Loucy (cell line): ENCODE results near the gene ZNF500.

Experiments
- H2AFZ ChIP-seq: fragments of 200-600 bp; sonication (generic); 2 replicates; pipeline ENCODE4 v1.6.0; 2016; ENCODE audit warnings: antibody characterized with exemption, mild to moderate bottlenecking, low read length, moderate library complexity
- H3F3A ChIP-seq: fragments of 200-600 bp; 2 replicates; pipeline ENCODE4 v1.6.0; 2016; ENCODE audit warnings: antibody characterized with exemption, low read depth, mild to moderate bottlenecking
- H3K27me3 ChIP-seq: fragments of 200-600 bp; sonication (generic); 2 replicates; pipeline ENCODE4 v1.6.1; 2014; ENCODE audit warnings: low read length, mild to moderate bottlenecking; ENCODE audit not compliant: insufficient read depth, poor library complexity, severe bottlenecking
- H3K36me3 ChIP-seq: fragments of 200-600 bp; sonication (generic); 2 replicates; pipeline ENCODE4 v1.6.1; 2016; ENCODE audit warnings: low read length; ENCODE audit not compliant: insufficient read depth
- H3K4me1 ChIP-seq: fragments of 200-600 bp; sonication (generic); 2 replicates; pipeline ENCODE4 v1.5.1; 2014; ENCODE audit warnings: low read length, mild to moderate bottlenecking; ENCODE audit not compliant: insufficient read depth, poor library complexity, severe bottlenecking
- H3K4me2 ChIP-seq: fragments of 200-600 bp; sonication (generic); 2 replicates; pipeline ENCODE4 v1.6.0; 2014; ENCODE audit warnings: antibody characterized with exemption, low read length, low read depth, mild to moderate bottlenecking; ENCODE audit not compliant: poor library complexity, severe bottlenecking
- H3K4me3 ChIP-seq: fragments of 200-600 bp; sonication (generic); 2 replicates; pipeline ENCODE4 v1.5.1; 2014; ENCODE audit warnings: low read length, mild to moderate bottlenecking, mixed read lengths; ENCODE audit not compliant: poor library complexity, severe bottlenecking
- H3K79me2 ChIP-seq: fragments of 200-600 bp; sonication (generic); 2 replicates; pipeline ENCODE4 v1.6.1; 2014; ENCODE audit warnings: low read length; ENCODE audit not compliant: insufficient read depth
- H3K9ac ChIP-seq: fragments of 200-600 bp; sonication (generic); 2 replicates; pipeline ENCODE4 v1.6.0; 2014; ENCODE audit warnings: mild to moderate bottlenecking, low read depth, low read length, moderate library complexity; ENCODE audit not compliant: poor library complexity, severe bottlenecking
- H3K9me2 ChIP-seq: fragments of 200-600 bp; sonication (generic); replicated peaks from 2 replicates; pipeline ENCODE4 v1.6.1; 2016; ENCODE audit warnings: low read depth, low read length, mixed read lengths
- H3K9me3 ChIP-seq: fragments of 200-600 bp; sonication (generic); 2 replicates; pipeline ENCODE4 v1.6.1; 2014; ENCODE audit warnings: mild to moderate bottlenecking, antibody characterized with exemption, low read length, low read depth; ENCODE audit not compliant: insufficient read depth
- H4K20me1 ChIP-seq: fragments of 200-600 bp; sonication (generic); 2 replicates; pipeline ENCODE4 v1.6.0; 2014; ENCODE audit warnings: antibody characterized with exemption, low read length, mild to moderate bottlenecking; ENCODE audit not compliant: insufficient read depth, poor library complexity, severe bottlenecking
- EZH2phosphoT487 ChIP-seq: fragments of 200-600 bp; IDR thresholded peaks from 2 replicates; pipeline ENCODE4 v1.6.1; 2018; ENCODE audit warnings: antibody characterized with exemption, mild to moderate bottlenecking, moderate library complexity, borderline replicate concordance
- TF ChIP-seq, protein P1 (sequence below): fragments of 200-600 bp; sonication (generic); conservative IDR thresholded peaks from 2 replicates; pipeline ENCODE4 v1.5.1; 2014; ENCODE audit warnings: mild to moderate bottlenecking, antibody characterized with exemption, low read length

ZNF500 gene

DNA sequence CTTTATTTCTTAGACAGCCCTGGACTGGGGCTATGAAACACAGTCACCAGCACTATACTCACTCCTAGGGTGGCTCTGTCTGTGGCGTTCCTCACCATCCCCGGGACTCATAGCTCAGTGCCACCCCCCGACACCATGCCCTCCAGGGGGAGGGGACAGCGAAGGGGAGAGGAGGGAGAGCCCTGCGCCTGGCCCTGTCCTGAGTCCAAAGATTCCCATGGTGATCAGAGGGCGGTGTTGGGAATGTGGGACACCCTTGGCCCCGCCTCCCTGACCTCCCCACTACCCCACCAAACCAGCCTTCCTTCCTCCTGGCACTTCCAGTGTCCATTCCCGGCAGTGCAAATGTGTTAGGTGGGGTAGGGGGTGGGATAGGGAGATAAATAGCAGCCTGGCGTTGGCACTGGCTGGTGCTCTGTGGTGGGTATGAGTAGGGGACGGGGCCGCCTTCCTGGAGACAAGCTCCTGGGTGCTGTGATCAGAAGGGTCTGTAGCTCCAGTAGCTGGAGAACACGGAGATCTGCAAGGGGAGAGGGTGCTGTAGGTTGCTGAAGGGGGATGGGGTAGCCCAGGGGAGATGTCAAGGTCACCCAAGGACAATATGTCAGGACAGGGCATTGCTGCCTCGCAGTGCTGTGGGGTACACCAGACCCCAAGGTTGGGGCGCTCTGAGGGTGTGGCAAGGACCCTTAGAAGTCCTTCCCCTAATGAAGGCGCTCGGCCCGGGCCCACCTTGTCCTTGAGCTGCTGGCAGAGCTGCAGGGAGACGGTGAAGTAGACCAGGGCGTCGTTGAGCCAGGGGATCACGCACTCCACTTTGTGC is 30.2 kb upstream of the ZNF500 start:
- Histone ChIP-seq H2AFZ (no peak overlapping the region), H3K4me2 (no peak overlapping the region), H3K9me2 (no peaks in the 10 kb centered on the region), H3K9ac (no peak overlapping the region), H3K9me3 (no peaks in the 10 kb centered on the region), H3F3A (no peaks in the 10 kb centered on the region), H3K79me2 (no peaks in the 10 kb centered on the region), H3K36me3 (no peaks in the 10 kb centered on the region), H3K4me3 (no peak overlapping the region), H4K20me1 (no peaks in the 10 kb centered on the region), H3K27me3 (no peaks in the 10 kb centered on the region), H3K4me1 (no peaks in the 10 kb centered on the region)
- TF ChIP-seq, protein P1, sequence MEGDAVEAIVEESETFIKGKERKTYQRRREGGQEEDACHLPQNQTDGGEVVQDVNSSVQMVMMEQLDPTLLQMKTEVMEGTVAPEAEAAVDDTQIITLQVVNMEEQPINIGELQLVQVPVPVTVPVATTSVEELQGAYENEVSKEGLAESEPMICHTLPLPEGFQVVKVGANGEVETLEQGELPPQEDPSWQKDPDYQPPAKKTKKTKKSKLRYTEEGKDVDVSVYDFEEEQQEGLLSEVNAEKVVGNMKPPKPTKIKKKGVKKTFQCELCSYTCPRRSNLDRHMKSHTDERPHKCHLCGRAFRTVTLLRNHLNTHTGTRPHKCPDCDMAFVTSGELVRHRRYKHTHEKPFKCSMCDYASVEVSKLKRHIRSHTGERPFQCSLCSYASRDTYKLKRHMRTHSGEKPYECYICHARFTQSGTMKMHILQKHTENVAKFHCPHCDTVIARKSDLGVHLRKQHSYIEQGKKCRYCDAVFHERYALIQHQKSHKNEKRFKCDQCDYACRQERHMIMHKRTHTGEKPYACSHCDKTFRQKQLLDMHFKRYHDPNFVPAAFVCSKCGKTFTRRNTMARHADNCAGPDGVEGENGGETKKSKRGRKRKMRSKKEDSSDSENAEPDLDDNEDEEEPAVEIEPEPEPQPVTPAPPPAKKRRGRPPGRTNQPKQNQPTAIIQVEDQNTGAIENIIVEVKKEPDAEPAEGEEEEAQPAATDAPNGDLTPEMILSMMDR: no peak
- no peak for TF ChIP-seq EZH2phosphoT487

DNA sequence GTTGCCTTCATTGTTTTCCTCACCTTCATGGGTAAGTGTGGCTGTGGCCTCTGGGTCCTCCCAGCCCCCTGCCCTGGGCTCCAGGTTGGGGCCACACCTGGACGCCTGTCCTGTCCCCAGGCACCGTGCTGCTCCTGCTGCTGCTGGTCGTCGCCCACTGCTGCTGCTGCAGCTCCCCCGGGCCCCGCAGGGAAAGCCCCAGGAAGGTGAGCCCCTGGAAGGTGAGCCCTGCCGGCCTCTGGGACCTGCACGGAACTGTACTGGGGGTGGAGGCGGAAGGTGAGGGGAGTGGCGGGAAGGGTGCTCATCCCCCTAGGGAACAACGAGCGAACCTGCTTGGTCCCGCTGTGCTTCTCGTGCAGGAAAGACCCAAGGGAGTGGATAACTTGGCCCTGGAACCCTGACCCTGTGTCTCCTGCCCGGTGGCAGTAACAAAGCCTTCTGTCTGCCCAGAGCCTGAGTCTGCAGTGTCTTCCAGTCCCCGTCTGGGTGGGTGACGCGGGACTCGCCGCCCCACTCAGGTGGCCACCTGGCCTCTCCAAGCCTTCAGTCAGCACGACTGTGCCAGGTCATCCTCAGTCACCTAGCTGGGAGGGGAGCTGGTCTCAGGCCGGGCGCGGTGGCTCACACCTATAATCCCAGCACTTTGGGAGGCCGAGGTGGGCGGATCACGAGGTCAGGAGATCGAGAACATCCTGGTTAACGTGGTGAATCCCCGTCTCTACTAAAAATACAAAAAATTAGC is 29.0 kb upstream of the ZNF500 start:
- Histone ChIP-seq H3K9me3 (no peaks in the 10 kb centered on the region), H4K20me1 (no peaks in the 10 kb centered on the region), H3K9me2 (no peaks in the 10 kb centered on the region), H3K4me2 (no peak overlapping the region), H3K9ac (no peak overlapping the region), H3K4me3 (no peak overlapping the region), H3K79me2 (no peaks in the 10 kb centered on the region), H3K4me1 (no peaks in the 10 kb centered on the region), H3K36me3 (no peaks in the 10 kb centered on the region), H2AFZ (no peak overlapping the region), H3F3A (no peaks in the 10 kb centered on the region), H3K27me3 (no peaks in the 10 kb centered on the region)
- TF ChIP-seq EZH2phosphoT487: no peak
- TF ChIP-seq, protein P1: no peak

DNA sequence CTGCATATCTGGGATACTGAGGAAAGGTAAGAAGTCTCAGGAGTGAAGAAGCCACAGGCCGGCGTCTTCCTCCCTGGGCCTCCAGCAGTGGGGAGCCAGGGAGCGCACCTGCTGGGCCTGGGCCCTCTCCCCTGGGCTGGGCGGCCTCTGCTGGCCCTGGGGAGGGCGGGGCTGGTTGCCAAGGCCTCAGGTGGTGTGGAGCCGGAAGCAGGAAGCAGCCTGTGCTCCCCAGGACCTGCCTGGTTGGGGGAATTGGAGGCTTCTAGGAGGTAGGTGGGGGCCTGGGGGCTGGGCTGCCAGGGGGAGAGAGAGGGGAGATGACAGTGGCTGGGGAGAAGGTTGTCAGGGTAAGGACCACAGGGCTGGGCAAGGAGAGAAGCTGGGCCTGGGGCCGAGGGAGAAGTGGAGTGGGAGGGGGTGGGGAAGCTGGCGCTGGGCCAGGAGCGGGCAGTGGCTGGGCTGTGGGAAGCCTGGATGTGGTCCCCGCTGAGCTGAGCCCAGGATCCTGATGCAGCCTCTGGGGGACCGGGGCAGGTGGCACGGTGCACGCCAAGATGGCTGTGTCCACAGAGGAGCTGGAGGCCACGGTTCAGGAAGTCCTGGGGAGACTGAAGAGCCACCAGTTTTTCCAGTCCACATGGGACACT is 28.3 kb upstream of the ZNF500 start, which contains the start of gene SMIM22:
Gene SMIM22 (plus strand): TSS at position 189 of the 647 bp plus-strand sequence. CDS start 366 bp downstream, at position 555.
- Histone ChIP-seq H3K4me1 (no peaks in the 10 kb centered on the region), H3K9me2 (no peaks in the 10 kb centered on the region), H3K27me3 (no peaks in the 10 kb centered on the region), H3K79me2 (no peaks in the 10 kb centered on the region), H3K36me3 (no peaks in the 10 kb centered on the region), H3K9me3 (no peaks in the 10 kb centered on the region), H3F3A (no peaks in the 10 kb centered on the region), H3K4me3 (no peak within 1 kb of the TSS), H3K9ac (no peak within 1 kb of the TSS), H2AFZ (no peak within 1 kb of the TSS), H3K4me2 (no peak within 1 kb of the TSS), H4K20me1 (no peaks in the 10 kb centered on the region)
- TF ChIP-seq, protein P1: no peak
